ENCODE measurements around the gene PRPF40B.

DNA sequence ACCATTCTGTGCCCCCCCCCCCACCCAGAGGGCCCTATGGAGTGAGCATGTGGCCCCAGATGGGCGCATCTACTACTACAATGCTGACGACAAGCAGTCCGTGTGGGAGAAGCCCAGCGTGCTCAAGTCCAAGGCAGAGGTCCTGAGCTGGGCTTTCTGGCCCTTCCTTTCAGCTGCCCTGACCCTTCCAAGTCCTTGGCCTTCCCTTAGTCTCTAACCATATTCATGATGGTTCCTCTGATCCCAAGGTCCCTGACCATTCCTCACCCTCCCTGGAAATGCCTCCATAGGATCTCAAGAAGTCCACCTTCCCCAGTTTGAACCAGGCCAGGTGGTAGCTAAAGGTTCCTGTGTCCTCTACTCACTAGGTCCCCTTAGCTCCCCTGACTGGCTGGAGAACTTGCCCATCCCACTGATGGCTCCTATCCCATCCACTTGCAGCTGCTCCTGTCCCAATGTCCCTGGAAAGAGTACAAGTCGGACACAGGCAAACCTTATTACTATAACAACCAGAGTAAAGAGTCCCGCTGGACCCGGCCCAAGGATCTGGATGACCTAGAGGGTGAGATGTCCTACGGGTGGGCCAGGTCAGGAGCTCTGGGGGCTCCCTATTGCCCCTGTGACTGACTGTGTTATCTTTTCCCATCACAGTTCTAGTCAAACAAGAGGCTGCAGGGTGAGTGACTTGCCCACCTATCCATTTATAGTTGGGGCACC is 9.8 kb downstream of the PRPF40B start:
- TF ChIP-seq CTCF (IDR thresholded peaks at IDR 0.05) (no peak), POLR2A (IDR thresholded peaks at IDR 0.05) (no peak)

Data from breast epithelium (tissue), 3 donors.